ENCODE results near the gene RBM33.

Gene RBM33

DNA sequence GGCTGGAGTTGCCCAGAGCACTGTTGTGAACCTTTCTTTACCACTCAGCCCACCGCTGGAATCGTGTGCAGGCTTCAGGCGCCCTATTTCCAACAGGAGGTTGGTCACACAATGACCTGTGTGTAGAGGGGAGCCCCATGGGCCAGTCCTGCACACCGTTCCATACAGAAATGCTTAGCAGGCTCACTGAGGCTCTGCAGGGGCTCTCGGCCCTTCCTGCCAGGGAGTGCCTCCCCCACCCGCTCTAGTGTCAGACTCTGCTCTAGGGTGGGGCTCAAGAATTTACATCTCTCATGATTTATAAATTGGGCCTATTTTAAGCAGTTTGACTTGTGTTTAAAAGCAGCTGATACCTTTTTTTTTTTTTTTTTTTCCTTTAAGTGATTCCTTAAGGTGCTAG lies 125.8 kb downstream of the RBM33 start:
- DNase-seq (ENCODE audit: low read depth): no peak
- no peak overlapping the region for H3K4me3 ChIP-seq (ENCODE audit: control insufficient read depth, low read depth, low read length)
- TF ChIP-seq, protein P1, sequence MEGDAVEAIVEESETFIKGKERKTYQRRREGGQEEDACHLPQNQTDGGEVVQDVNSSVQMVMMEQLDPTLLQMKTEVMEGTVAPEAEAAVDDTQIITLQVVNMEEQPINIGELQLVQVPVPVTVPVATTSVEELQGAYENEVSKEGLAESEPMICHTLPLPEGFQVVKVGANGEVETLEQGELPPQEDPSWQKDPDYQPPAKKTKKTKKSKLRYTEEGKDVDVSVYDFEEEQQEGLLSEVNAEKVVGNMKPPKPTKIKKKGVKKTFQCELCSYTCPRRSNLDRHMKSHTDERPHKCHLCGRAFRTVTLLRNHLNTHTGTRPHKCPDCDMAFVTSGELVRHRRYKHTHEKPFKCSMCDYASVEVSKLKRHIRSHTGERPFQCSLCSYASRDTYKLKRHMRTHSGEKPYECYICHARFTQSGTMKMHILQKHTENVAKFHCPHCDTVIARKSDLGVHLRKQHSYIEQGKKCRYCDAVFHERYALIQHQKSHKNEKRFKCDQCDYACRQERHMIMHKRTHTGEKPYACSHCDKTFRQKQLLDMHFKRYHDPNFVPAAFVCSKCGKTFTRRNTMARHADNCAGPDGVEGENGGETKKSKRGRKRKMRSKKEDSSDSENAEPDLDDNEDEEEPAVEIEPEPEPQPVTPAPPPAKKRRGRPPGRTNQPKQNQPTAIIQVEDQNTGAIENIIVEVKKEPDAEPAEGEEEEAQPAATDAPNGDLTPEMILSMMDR (IDR thresholded peaks at IDR 0.05; ENCODE audit: control insufficient read depth, insufficient read depth, low read depth, low read length, missing control alignments): no peak

DNA sequence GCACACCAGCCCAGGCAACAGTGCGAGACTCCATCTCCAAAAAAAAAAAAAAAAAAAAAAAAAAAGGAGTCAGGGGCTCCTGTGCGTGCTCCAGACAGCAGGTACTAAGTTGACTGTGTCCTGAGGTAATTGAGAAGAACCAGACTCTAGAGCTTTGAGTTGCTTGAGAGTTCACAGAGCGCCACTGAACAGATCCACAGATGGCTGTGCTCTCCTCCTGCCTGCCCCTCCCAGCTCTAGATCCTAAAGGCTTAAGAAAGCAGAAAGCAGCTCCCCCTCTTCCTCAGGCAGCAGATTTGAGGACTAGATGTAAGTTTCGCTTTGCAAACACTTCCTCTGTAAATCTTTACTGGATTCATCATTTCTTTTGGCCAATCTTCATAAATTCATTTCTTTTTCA lies 129.1 kb downstream of the RBM33 start:
- TF ChIP-seq, protein P1 (IDR thresholded peaks at IDR 0.05; ENCODE audit: control insufficient read depth, insufficient read depth, low read depth, low read length, missing control alignments): no peak
- no peak for DNase-seq (ENCODE audit: low read depth)
- H3K4me3 ChIP-seq (ENCODE audit: control insufficient read depth, low read depth, low read length): no peak overlapping the region

DNA sequence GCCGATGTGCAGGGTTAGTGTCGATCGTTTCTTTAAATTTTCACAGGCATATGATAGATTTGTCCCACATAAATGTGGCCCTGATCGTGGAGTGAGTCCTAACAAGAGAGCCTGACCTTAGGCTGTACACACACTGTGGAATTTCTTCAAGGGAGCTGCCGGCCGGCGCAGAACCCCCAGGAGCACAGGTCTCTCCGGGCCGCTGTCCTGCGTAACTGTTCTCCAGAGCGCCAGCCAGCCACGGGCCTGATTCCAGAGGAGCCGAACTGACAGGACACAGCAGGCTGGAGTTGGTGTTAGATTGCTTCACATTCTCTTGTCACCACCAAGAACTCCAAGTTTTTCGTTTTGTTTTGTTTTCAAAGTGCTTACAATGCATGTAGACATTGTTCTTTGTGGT lies 130.5 kb downstream of the RBM33 start:
- no peak for DNase-seq (ENCODE audit: low read depth)
- TF ChIP-seq, protein P1 (IDR thresholded peaks at IDR 0.05; ENCODE audit: control insufficient read depth, insufficient read depth, low read depth, low read length, missing control alignments): no peak
- H3K4me3 ChIP-seq (ENCODE audit: control insufficient read depth, low read depth, low read length): no peak overlapping the region

DNA sequence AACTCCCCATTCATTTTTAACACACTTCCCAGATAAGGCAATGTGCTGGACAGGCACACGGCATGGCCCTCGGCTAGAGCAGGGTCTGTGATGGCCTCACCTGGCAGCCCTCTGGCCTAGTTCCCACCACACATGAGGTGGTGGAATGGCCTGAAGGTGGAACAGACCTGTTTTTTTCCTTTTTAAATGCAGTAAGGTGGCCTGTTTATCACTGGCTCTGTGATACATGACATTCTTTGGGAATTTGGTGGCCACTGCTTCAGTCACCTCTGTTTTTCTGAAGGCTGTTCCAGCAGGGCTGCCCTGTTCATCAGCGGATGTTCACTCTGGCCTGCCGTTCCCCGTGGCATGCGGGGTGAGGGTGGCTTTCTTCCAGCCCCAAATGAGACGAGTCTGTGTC lies 131.2 kb downstream of the RBM33 start:
- DNase-seq (ENCODE audit: low read depth): no peak
- H3K4me3 ChIP-seq (ENCODE audit: control insufficient read depth, low read depth, low read length): no peak overlapping the region
- TF ChIP-seq, protein P1 (IDR thresholded peaks at IDR 0.05; ENCODE audit: control insufficient read depth, insufficient read depth, low read depth, low read length, missing control alignments): no peak

DNA sequence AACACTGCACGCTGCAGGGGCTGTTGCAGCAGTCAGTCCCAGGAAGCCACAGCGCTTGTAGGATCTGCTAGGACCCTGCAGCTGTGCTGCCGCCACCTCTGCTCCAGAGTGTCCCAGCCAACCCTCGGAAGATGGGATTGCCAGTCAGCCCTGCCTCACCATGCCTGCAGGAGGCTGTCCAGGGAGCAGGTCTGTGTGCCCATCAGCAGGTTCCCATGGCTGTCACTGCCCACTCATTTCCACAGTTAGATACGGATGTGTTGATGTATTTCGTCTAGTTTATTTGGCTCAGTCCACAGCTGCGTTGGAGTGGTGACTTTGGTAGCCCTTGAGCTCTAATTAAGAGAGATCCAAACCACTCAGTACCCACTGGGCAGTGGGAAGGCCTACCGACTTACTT lies 132.1 kb downstream of the RBM33 start:
- no peak overlapping the region for H3K4me3 ChIP-seq (ENCODE audit: control insufficient read depth, low read depth, low read length)
- DNase-seq (ENCODE audit: low read depth): no peak
- TF ChIP-seq, protein P1 (IDR thresholded peaks at IDR 0.05; ENCODE audit: control insufficient read depth, insufficient read depth, low read depth, low read length, missing control alignments): no peak

DNA sequence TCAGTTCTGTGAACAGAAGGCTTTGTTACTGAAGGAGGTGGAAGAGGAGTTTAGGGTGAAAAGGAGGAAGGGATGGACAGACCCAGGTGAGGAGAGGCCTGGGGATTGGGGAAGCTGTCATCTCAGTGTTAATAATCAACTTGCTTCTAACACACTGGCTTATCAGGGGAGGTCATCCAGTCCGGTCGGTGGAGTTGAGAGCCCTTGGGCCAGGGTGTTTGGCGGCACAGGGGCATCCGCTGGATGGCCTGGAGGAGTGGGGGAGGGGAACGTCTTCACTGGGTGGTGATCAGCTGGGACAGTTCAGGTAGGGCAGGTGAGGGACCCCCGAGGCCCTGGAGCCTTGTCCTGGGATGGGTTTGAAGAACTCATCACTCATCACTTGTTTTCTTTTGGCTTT lies 133.9 kb downstream of the RBM33 start:
- no peak overlapping the region for H3K4me3 ChIP-seq (ENCODE audit: control insufficient read depth, low read depth, low read length)
- no peak for DNase-seq (ENCODE audit: low read depth)
- TF ChIP-seq, protein P1 (IDR thresholded peaks at IDR 0.05; ENCODE audit: control insufficient read depth, insufficient read depth, low read depth, low read length, missing control alignments): no peak

DNA sequence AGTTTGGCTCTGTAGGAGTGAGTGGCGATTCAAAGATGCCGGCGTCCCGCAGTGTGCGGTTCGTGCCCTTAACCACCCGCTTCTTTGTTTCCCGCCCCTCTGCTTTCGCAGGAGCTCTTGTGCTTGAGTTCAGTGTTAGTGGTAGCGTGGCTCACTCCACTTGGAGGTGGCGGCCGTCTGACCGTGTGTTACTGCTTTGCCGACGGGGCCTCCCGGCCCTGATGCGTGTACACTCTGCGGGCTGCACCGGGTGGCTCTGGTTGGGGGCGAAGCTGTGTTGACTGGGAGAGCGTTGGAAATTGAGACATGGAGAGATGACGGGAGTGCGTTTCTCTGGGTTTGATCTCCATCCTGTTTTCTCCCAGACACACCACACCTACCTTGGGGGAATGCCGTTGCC lies 136.4 kb downstream of the RBM33 start:
- DNase-seq (ENCODE audit: low read depth): no peak
- H3K4me3 ChIP-seq (ENCODE audit: control insufficient read depth, low read depth, low read length): no peak overlapping the region
- TF ChIP-seq, protein P1 (IDR thresholded peaks at IDR 0.05; ENCODE audit: control insufficient read depth, insufficient read depth, low read depth, low read length, missing control alignments): no peak
